WI38 (cell line): ENCODE results near the gene MVB12B.

Source experiments
- H3K4me3 ChIP-seq: 2 replicates; pipeline ENCODE4 v1.5.1; 2011; ENCODE audit warnings: low read depth, mild to moderate bottlenecking, control low read depth, low read length
- TF ChIP-seq, protein P1 (sequence below): IDR thresholded peaks from 2 replicates; pipeline ENCODE4 v1.5.1; 2012; ENCODE audit warnings: low read depth, mild to moderate bottlenecking, control low read depth, low read length

Gene MVB12B

DNA sequence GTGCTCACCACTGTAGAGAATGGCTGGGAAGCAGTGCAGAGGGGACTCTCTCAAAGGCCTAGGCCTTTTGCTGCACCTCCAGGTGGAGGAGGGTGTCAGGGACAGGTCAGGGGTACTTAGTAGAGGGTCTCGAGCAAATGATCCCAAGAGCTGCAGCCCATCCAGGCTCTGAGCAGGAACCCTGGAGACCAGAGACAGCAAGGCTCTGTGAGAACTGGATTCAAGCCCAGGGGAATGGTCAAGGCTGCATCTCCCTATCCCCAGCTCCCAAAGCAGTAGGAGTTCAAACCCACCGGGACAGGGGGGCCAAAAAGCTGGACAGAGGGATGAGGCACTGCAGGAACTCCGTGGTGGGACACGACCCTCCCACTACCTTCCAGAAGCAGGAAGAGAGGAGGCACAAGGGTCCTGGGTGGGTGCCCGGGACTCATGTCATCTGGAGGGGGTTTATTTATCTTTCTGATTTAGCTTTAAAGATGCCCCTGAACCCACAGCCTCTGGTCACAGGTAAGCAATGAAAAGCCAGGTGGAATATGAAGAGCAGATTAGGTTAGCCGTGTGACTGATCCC is 124.8 kb downstream of the MVB12B start:
- TF ChIP-seq, protein P1, sequence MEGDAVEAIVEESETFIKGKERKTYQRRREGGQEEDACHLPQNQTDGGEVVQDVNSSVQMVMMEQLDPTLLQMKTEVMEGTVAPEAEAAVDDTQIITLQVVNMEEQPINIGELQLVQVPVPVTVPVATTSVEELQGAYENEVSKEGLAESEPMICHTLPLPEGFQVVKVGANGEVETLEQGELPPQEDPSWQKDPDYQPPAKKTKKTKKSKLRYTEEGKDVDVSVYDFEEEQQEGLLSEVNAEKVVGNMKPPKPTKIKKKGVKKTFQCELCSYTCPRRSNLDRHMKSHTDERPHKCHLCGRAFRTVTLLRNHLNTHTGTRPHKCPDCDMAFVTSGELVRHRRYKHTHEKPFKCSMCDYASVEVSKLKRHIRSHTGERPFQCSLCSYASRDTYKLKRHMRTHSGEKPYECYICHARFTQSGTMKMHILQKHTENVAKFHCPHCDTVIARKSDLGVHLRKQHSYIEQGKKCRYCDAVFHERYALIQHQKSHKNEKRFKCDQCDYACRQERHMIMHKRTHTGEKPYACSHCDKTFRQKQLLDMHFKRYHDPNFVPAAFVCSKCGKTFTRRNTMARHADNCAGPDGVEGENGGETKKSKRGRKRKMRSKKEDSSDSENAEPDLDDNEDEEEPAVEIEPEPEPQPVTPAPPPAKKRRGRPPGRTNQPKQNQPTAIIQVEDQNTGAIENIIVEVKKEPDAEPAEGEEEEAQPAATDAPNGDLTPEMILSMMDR: no peak
- H3K4me3 ChIP-seq: no peak overlapping the region

DNA sequence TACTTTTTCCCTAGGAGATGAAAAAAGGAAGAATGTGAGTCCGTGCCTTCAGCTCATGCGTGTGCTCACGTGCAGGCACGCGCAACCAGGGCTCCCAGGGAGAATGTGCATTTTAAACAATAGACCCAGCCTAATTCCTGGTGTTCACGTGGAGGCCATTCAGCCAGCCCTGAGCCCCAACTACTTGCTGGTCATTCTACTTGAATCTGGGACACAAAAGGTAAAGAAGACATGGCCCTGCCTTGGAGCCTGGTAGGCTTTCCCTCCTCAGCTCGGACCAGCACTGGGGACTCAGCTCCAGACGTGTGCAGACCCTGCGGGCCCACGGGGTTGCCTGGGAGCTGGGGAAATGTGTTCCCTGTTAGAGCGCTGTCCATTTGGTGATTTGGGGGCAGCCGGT is 125.5 kb downstream of the MVB12B start:
- no peak overlapping the region for H3K4me3 ChIP-seq
- TF ChIP-seq, protein P1: no peak

DNA sequence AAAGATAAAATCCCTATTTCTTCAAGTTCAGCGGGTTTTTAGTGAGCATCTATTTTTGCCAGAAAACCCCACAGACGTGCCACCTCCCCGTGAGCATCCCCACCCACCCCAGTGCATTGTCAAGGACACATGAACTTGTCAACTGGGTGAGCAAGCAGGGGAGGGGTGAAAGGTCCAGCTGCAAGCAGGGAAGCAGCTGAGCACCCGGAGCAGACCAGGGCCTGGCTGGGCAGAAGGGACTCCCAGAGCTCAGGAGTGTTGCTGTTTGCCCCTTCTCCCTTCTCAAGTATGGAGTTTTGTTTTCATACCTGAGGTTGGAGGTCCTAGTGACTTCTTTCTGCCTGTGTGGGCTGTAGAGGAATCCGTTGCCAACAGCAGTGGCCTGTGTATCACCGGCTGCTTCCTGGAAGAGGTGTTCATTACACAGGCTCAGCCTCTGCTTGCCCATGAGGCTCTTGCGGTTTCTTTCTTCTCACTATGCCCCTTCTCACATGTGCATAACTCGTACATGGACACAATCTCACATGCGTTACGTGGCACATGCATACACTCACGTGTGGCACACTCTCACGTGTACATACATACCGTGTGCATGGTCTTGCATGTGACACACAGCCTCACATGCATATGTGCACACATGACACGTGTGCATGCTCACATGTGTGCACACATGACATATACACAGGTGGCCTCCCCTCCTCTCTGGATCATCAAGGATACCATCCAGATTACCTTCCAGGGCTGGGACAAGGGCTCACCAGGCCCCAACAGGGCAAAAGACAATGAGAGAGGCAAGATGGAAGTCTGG is 126.7 kb downstream of the MVB12B start:
- no peak overlapping the region for H3K4me3 ChIP-seq
- TF ChIP-seq, protein P1: no peak

DNA sequence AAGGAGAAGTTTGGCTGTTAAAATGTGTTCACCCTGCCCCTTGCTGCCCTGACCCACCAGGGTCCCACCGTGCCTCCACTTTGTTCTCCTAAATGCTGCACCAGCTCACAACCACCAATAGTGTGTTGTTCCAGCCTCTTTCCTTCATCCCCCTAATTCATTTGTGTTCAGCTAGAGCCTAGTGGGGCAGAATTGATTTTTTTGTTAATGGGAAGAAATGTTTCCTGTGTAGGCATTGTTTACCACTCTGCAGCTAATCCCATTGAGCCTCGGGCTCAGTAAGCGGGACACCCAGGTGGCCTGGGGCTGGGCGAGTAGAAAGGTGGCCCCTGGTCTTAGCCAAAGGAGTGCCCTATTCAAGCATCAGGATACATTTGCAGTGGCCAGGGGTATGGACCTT is 127.6 kb downstream of the MVB12B start:
- TF ChIP-seq, protein P1: no peak
- H3K4me3 ChIP-seq: no peak overlapping the region

DNA sequence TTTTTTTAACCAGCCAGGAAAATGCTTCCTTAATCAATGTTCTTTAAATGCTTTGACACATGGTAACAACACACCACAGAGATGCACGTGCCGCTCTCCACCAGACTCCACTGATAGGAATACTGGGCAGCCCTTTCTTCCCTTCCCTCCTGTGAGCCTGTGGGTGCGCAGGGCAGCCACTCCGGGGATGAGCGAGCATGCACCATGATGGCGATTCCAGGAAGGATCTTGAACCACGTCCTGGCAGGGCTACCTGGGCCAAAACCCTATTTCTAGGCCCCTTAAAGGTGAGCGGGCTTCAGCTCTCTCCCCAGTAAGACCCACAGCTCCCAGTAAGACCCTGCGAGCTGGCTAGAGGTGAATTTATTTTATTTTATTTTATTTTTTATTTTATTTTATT is 128.2 kb downstream of the MVB12B start:
- H3K4me3 ChIP-seq: no peak overlapping the region
- TF ChIP-seq, protein P1: no peak

DNA sequence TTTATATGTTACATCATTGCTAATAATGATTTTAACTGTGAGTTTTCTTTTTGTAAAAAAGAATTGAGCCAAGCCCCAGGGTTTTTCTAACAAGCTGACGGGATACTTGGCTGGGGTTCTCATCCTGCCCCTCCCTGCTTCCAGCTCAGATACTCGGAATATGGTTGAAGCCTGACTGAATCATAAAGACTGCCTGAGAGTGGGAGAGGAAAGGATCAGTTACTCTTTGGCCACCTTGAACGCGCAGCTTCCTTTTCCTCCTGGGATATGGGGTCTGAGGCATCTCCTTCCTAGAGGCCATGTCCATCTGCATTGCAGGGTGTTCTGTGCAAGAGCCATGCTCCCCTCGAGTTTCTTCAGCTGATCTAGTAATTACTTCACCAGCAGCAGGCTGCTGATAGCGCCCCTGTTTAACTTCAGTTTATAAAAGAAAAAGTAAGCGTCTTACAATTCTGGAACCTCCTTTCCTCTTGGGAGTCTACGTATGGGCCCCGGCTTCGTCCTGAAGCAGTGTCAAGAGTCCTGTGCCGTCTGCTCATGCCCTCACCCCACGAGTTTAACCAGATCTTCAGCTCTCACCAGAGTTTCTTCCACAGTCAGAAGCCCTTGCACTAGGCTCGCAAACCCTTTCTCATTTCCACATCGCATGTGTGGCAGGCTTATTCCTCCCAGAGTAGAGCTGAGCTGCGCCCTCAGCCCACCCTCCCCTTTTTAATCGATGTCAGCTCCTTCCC is 130.0 kb downstream of the MVB12B start:
- no peak overlapping the region for H3K4me3 ChIP-seq
- TF ChIP-seq, protein P1: no peak

DNA sequence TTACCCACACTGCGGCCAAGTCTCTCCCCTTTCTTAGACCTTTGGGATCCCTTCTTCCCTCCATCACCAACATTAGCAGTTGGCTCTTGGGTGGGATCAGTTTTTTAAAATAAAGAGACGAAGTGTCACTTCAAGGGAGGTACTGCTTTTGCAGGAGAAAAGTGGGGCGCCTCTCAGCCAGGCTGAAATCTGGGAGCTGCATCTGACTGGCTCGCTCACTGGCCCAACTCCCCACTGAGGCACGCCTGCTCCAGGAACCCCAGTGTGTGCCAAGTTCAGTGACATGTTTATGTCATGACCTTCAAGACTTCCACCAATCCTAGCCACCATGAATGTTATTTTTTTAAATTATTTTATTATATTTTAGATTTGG is 130.5 kb downstream of the MVB12B start:
- no peak overlapping the region for H3K4me3 ChIP-seq
- TF ChIP-seq, protein P1: no peak
